ENCODE results near the gene OR51B5. TPM values are rescaled to one million over a fixed set of nuclear protein-coding genes. Genes with fewer than 3 reads are reported as not detected.

OR51B5 gene
- total RNA-seq, 2 experiments from 2014 or later = 0.16 TPM; not detected in 1

GRCh38 chr11:5369789-5370188 lies 26.5 kb upstream of the OR51B5 start:
- no peak overlapping the region for H3K27ac ChIP-seq (ENCODE audit: low read depth, low read length, poor library complexity, severe bottlenecking)
- no peaks in the 10 kb centered on the region for H4K20me1 ChIP-seq (ENCODE audit: insufficient read depth, low read length)
- TF ChIP-seq EZH2phosphoT487 (IDR thresholded peaks at IDR 0.05; ENCODE audit: borderline replicate concordance, low read depth, low read length) = no peak
- TF ChIP-seq CTCF (conservative IDR thresholded peaks at IDR 0.05; ENCODE audit: low read length) = no peak
- H3K4me1 ChIP-seq (ENCODE audit: insufficient read depth, low read length, poor library complexity, severe bottlenecking) = no peaks in the 10 kb centered on the region
- H3K4me2 ChIP-seq (ENCODE audit: low read length) = no peak overlapping the region
- intact Hi-C loops (cut with micrococcal nuclease; ENCODE audit: unreplicated experiment) = no loop called here
- no peaks in the 10 kb centered on the region for H3K79me2 ChIP-seq (ENCODE audit: insufficient read depth, low read depth, low read length)
- H3K9me3 ChIP-seq (ENCODE audit: low read length) = no peaks in the 10 kb centered on the region
- H3K9me2 ChIP-seq (ENCODE audit: insufficient read depth, low read length) = no peaks in the 10 kb centered on the region
- no peaks in the 10 kb centered on the region for H3K36me3 ChIP-seq (ENCODE audit: insufficient read depth, low read length)
- no TSS peak for BruUV-seq (replicated peaks)
- no peak overlapping the region for H2AFZ ChIP-seq (ENCODE audit: low read length)
- ChIA-PET POLR2A (no interaction called here), CTCF (ENCODE audit: unreplicated experiment) (no interaction called here)
- no peak for DNase-seq (ENCODE audit: low spot score)
- no peak overlapping the region for H3K4me3 ChIP-seq (ENCODE audit: low read depth, low read length, poor library complexity, severe bottlenecking)

GRCh38 chr11:5368502-5369043 lies 25.2 kb upstream of the OR51B5 start:
- TF ChIP-seq EZH2phosphoT487 (IDR thresholded peaks at IDR 0.05; ENCODE audit: borderline replicate concordance, low read depth, low read length) (no peak), CTCF (conservative IDR thresholded peaks at IDR 0.05; ENCODE audit: low read length) (no peak)
- Histone ChIP-seq H3K27ac (ENCODE audit: low read depth, low read length, poor library complexity, severe bottlenecking) (no peak overlapping the region), H3K4me1 (ENCODE audit: insufficient read depth, low read length, poor library complexity, severe bottlenecking) (no peaks in the 10 kb centered on the region), H3K9me3 (ENCODE audit: low read length) (no peaks in the 10 kb centered on the region), H3K4me3 (ENCODE audit: low read depth, low read length, poor library complexity, severe bottlenecking) (no peak overlapping the region), H4K20me1 (ENCODE audit: insufficient read depth, low read length) (no peaks in the 10 kb centered on the region), H3K36me3 (ENCODE audit: insufficient read depth, low read length) (no peaks in the 10 kb centered on the region), H3K4me2 (ENCODE audit: low read length) (no peak overlapping the region), H2AFZ (ENCODE audit: low read length) (no peak overlapping the region), H3K79me2 (ENCODE audit: insufficient read depth, low read depth, low read length) (no peaks in the 10 kb centered on the region), H3K9me2 (ENCODE audit: insufficient read depth, low read length) (no peaks in the 10 kb centered on the region)
- no peak for DNase-seq (ENCODE audit: low spot score)
- BruUV-seq (replicated peaks) = no TSS peak
- intact Hi-C loops (cut with micrococcal nuclease; ENCODE audit: unreplicated experiment) = no loop called here
- ChIA-PET CTCF (ENCODE audit: unreplicated experiment) (no interaction called here), POLR2A (interaction anchor here (0.6 kb wide), 1 partner anchor 14 kb away, joined by 3 read pairs; no protein-coding TSS in a partner anchor)

- intact Hi-C loops (cut with micrococcal nuclease; ENCODE audit: unreplicated experiment) = no loop called here
- H3K4me3 ChIP-seq (ENCODE audit: low read depth, low read length, poor library complexity, severe bottlenecking) = no peak overlapping the region
- H3K36me3 ChIP-seq (ENCODE audit: insufficient read depth, low read length) = no peaks in the 10 kb centered on the region
- H4K20me1 ChIP-seq (ENCODE audit: insufficient read depth, low read length) = no peaks in the 10 kb centered on the region
- H2AFZ ChIP-seq (ENCODE audit: low read length) = no peak overlapping the region
- H3K79me2 ChIP-seq (ENCODE audit: insufficient read depth, low read depth, low read length) = no peaks in the 10 kb centered on the region
- ChIA-PET CTCF (ENCODE audit: unreplicated experiment) (no interaction called here), POLR2A (interaction anchor here (0.6 kb wide), 1 partner anchor 15 kb away, joined by 3 read pairs; no protein-coding TSS in a partner anchor)
- TF ChIP-seq EZH2phosphoT487 (IDR thresholded peaks at IDR 0.05; ENCODE audit: borderline replicate concordance, low read depth, low read length) = no peak
- no peak for TF ChIP-seq CTCF (conservative IDR thresholded peaks at IDR 0.05; ENCODE audit: low read length)
- no peak overlapping the region for H3K4me2 ChIP-seq (ENCODE audit: low read length)
- H3K9me3 ChIP-seq (ENCODE audit: low read length) = no peaks in the 10 kb centered on the region
- H3K4me1 ChIP-seq (ENCODE audit: insufficient read depth, low read length, poor library complexity, severe bottlenecking) = no peaks in the 10 kb centered on the region
- no peaks in the 10 kb centered on the region for H3K9me2 ChIP-seq (ENCODE audit: insufficient read depth, low read length)
- H3K27ac ChIP-seq (ENCODE audit: low read depth, low read length, poor library complexity, severe bottlenecking) = no peak overlapping the region
- DNase-seq (ENCODE audit: low spot score) = no peak
- BruUV-seq (replicated peaks) = no TSS peak
These were observed 24.2 kb upstream of the OR51B5 start for GRCh38 chr11:5367448-5368074.
